Measurements from ENCODE around the gene TNRC18.

TNRC18 gene

DNA sequence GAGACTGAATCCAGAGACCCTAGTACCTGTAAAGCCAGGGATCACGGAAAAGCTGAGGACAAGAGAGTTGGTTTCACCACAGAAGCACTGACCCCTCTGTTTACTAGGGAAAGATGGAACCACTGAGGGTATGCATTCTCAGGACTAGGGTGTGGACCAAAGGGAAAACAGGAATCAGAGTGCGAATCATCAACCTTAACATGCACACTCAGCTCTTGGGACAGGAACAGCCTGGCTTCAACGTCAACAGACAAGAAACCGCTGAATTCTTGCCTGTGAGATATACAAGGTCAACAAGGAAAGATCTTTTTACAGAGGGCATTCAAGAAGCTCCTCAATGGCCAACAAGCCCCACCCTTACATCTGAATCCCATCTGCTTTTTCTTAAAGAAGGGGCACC lies 14.9 kb downstream of the TNRC18 start:
- TF ChIP-seq, protein P1, sequence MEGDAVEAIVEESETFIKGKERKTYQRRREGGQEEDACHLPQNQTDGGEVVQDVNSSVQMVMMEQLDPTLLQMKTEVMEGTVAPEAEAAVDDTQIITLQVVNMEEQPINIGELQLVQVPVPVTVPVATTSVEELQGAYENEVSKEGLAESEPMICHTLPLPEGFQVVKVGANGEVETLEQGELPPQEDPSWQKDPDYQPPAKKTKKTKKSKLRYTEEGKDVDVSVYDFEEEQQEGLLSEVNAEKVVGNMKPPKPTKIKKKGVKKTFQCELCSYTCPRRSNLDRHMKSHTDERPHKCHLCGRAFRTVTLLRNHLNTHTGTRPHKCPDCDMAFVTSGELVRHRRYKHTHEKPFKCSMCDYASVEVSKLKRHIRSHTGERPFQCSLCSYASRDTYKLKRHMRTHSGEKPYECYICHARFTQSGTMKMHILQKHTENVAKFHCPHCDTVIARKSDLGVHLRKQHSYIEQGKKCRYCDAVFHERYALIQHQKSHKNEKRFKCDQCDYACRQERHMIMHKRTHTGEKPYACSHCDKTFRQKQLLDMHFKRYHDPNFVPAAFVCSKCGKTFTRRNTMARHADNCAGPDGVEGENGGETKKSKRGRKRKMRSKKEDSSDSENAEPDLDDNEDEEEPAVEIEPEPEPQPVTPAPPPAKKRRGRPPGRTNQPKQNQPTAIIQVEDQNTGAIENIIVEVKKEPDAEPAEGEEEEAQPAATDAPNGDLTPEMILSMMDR (IDR thresholded peaks at IDR 0.05; ENCODE audit: low read length), result no peak
- no peak for TF ChIP-seq EZH2 (IDR thresholded peaks at IDR 0.05; ENCODE audit: borderline replicate concordance, low read length)
- H3K27me3 ChIP-seq (ENCODE audit: insufficient read depth, low read length), result peaks cover 8% of the 10 kb centered on the region; the same call in 1 of the 2 replicates
- H3K79me2 ChIP-seq (ENCODE audit: insufficient read depth, low read length), result no peaks in the 10 kb centered on the region
- H3K9me2 ChIP-seq (ENCODE audit: low read depth, low read length), result no peaks in the 10 kb centered on the region
- H3K9me3 ChIP-seq (ENCODE audit: low read length), result no peaks in the 10 kb centered on the region
- H2AFZ ChIP-seq (ENCODE audit: low read length), result no peak overlapping the region
- H3F3A ChIP-seq (ENCODE audit: insufficient read depth, low read length), result no peaks in the 10 kb centered on the region
- no peaks in the 10 kb centered on the region for H4K20me1 ChIP-seq (ENCODE audit: insufficient read depth, low read length)
- no peaks in the 10 kb centered on the region for H3K36me3 ChIP-seq (ENCODE audit: insufficient read depth, low read length)
- H3K27ac ChIP-seq (ENCODE audit: low read depth, low read length, poor library complexity, severe bottlenecking), result no peak overlapping the region
- no peak overlapping the region for H3K4me3 ChIP-seq (ENCODE audit: low read depth, low read length, poor library complexity, severe bottlenecking)
- no peaks in the 10 kb centered on the region for H3K4me1 ChIP-seq (ENCODE audit: insufficient read depth, low read length, severe bottlenecking)
- no peak overlapping the region for H3K4me2 ChIP-seq (ENCODE audit: low read length)
- H3K9ac ChIP-seq (ENCODE audit: low read length), result no peak overlapping the region

GRCh38 chr7:5406957-5407945 lies 16.4 kb downstream of the TNRC18 start:
- H3K79me2 ChIP-seq (ENCODE audit: insufficient read depth, low read length), result no peaks in the 10 kb centered on the region
- no peak overlapping the region for H3K9ac ChIP-seq (ENCODE audit: low read length)
- TF ChIP-seq, protein P1 (IDR thresholded peaks at IDR 0.05; ENCODE audit: low read length), result no peak
- TF ChIP-seq EZH2 (IDR thresholded peaks at IDR 0.05; ENCODE audit: borderline replicate concordance, low read length), result no peak
- no peaks in the 10 kb centered on the region for H3F3A ChIP-seq (ENCODE audit: insufficient read depth, low read length)
- H3K36me3 ChIP-seq (ENCODE audit: insufficient read depth, low read length), result no peaks in the 10 kb centered on the region
- H3K4me1 ChIP-seq (ENCODE audit: insufficient read depth, low read length, severe bottlenecking), result no peaks in the 10 kb centered on the region
- H3K4me3 ChIP-seq (ENCODE audit: low read depth, low read length, poor library complexity, severe bottlenecking), result no peak overlapping the region
- no peak overlapping the region for H3K4me2 ChIP-seq (ENCODE audit: low read length)
- H3K27ac ChIP-seq (ENCODE audit: low read depth, low read length, poor library complexity, severe bottlenecking), result no peak overlapping the region
- H3K9me2 ChIP-seq (ENCODE audit: low read depth, low read length), result no peaks in the 10 kb centered on the region
- H3K9me3 ChIP-seq (ENCODE audit: low read length), result no peaks in the 10 kb centered on the region
- no peak overlapping the region for H2AFZ ChIP-seq (ENCODE audit: low read length)
- H4K20me1 ChIP-seq (ENCODE audit: insufficient read depth, low read length), result no peaks in the 10 kb centered on the region
- H3K27me3 ChIP-seq (ENCODE audit: insufficient read depth, low read length), result peaks cover 8% of the 10 kb centered on the region; the same call in 1 of the 2 replicates

DNA sequence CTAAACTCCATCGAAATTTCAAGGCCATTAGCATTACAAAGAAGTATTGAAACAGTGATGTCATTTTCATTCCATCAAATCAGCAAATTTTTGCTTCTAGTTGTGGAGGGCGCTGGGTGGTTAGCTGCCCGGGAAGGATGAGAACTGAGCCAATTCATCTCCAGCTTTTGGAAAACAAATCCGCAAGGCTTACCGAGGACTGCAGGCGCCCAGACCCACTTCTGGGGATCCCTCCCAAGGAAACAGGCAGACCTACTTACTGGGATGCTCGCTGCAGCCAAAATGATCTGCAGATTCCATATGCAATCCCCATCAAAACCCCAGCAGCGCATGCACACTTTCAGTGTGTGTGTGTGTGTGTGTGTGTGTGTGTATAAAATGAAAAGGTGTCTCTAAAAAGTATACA lies 19.2 kb downstream of the TNRC18 start:
- Histone ChIP-seq H3K79me2 (ENCODE audit: insufficient read depth, low read length) (no peaks in the 10 kb centered on the region), H3K4me3 (ENCODE audit: low read depth, low read length, poor library complexity, severe bottlenecking) (no peak overlapping the region), H3K4me2 (ENCODE audit: low read length) (no peak overlapping the region), H3K27ac (ENCODE audit: low read depth, low read length, poor library complexity, severe bottlenecking) (no peak overlapping the region), H3F3A (ENCODE audit: insufficient read depth, low read length) (no peaks in the 10 kb centered on the region), H3K9me2 (ENCODE audit: low read depth, low read length) (no peaks in the 10 kb centered on the region), H3K9me3 (ENCODE audit: low read length) (no peaks in the 10 kb centered on the region), H2AFZ (ENCODE audit: low read length) (no peak overlapping the region), H4K20me1 (ENCODE audit: insufficient read depth, low read length) (no peaks in the 10 kb centered on the region), H3K4me1 (ENCODE audit: insufficient read depth, low read length, severe bottlenecking) (no peaks in the 10 kb centered on the region), H3K27me3 (ENCODE audit: insufficient read depth, low read length) (0 out of 2 replicates have a peak, but pooled peaks cover 7% of the 10 kb centered on the region), H3K36me3 (ENCODE audit: insufficient read depth, low read length) (no peaks in the 10 kb centered on the region), H3K9ac (ENCODE audit: low read length) (no peak overlapping the region)
- no peak for TF ChIP-seq EZH2 (IDR thresholded peaks at IDR 0.05; ENCODE audit: borderline replicate concordance, low read length)
